ENCODE measurements around the gene CYRIA.

DNA sequence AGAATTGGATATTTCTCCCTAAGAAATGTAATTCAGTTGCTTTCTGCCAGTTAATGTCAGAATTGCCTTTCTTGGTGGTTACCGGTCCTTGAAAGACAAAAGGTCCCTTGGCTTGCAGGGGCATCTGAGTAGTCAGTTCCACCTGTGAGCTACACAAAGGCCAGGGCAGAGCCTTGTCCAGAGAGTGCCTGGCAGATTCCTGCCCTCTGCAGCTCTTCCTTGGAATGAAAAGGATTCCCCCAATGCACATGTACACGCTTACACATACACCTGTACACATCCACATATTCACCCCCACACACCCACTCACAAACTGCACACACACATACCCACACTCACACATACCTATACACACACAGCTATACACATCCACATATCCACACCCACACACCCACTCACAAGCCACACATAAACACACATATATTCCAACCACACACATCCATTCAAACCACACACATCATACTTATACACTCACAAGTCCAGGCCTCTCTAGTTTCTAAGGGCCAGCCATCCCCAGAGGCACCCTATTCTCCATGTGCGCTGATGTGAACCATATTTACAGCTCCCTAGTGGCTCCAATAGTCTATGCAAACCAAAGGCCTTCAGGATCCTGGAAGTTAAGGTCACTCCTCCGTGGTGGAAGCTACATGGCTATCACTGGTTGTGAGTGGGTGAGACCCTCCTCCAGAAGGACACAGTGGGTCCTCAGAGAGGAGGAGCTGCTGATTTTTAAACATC lies 9.6 kb downstream of the CYRIA start:
- TF ChIP-seq, protein P1, sequence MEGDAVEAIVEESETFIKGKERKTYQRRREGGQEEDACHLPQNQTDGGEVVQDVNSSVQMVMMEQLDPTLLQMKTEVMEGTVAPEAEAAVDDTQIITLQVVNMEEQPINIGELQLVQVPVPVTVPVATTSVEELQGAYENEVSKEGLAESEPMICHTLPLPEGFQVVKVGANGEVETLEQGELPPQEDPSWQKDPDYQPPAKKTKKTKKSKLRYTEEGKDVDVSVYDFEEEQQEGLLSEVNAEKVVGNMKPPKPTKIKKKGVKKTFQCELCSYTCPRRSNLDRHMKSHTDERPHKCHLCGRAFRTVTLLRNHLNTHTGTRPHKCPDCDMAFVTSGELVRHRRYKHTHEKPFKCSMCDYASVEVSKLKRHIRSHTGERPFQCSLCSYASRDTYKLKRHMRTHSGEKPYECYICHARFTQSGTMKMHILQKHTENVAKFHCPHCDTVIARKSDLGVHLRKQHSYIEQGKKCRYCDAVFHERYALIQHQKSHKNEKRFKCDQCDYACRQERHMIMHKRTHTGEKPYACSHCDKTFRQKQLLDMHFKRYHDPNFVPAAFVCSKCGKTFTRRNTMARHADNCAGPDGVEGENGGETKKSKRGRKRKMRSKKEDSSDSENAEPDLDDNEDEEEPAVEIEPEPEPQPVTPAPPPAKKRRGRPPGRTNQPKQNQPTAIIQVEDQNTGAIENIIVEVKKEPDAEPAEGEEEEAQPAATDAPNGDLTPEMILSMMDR (IDR thresholded peaks at IDR 0.05): no peak
- TF ChIP-seq ZFX (IDR thresholded peaks at IDR 0.05; ENCODE audit: borderline replicate concordance): no peak

Measured in 22Rv1 (cell line).